COLO668 (cell line): Measurements from ENCODE around the gene KIRREL3.
"Not testable (repeated sequence)": the region's sequence is repeated elsewhere in the genome, so short reads cannot be mapped to it uniquely, and the experiment has no call there.

Experiments used
- DNase-seq: peaks from one replicate; lab custom pipeline; 2025; ENCODE audit not compliant: unreplicated experiment; lab: John Stamatoyannopoulos, UW

Gene KIRREL3

GRCh38 chr11:126396266-126396665 is 604.3 kb downstream of the KIRREL3 start:
- DNase-seq = not testable (repeated sequence)

DNA sequence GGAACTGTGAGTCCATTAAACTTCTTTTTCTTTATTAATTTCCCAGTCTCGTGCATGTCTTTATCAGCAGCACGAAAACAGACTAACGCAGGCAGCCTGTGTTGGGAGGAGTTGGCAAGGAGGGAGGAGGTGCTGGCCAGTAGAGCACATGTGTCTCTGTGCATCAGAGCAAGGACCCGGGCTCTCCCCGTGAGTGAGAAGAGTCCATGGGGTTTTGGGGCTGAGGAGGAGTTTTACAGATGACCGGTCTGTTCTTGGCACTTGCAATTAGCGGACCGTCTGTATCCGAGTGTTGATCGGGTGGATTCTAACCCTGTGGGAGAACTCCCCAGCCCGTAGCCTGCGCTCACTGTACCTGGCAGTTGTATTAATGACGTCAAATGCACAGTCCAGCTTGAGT is 604.8 kb downstream of the KIRREL3 start:
- DNase-seq = not testable (repeated sequence)

GRCh38 chr11:126394634-126395072 is 605.9 kb downstream of the KIRREL3 start:
- DNase-seq = not testable (repeated sequence)

GRCh38 chr11:126394036-126394435 is 606.5 kb downstream of the KIRREL3 start:
- DNase-seq = no peak

DNA sequence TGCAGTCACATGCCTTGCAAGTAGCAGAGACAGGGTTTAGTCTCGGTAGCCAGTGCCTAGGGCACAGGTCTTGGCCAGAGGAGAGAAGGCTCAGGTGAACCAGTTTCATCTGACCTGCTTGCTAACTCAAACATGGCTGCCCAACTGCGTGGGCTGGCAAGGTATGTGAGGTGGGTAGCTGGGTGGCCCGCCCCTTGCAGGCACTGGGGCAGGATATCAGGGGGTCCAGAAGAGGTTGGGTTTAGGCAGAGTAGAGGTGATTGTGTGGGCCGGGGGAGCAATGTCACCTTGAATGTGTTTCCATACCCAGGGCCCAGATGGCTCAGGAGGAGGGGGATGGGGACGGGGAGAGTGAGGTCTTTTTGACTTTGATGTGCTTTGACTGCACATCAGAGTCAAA is 607.4 kb downstream of the KIRREL3 start:
- DNase-seq = no peak

- DNase-seq = no peak
Measured at GRCh38 chr11:126392633-126393013, 607.9 kb downstream of the KIRREL3 start.

DNA sequence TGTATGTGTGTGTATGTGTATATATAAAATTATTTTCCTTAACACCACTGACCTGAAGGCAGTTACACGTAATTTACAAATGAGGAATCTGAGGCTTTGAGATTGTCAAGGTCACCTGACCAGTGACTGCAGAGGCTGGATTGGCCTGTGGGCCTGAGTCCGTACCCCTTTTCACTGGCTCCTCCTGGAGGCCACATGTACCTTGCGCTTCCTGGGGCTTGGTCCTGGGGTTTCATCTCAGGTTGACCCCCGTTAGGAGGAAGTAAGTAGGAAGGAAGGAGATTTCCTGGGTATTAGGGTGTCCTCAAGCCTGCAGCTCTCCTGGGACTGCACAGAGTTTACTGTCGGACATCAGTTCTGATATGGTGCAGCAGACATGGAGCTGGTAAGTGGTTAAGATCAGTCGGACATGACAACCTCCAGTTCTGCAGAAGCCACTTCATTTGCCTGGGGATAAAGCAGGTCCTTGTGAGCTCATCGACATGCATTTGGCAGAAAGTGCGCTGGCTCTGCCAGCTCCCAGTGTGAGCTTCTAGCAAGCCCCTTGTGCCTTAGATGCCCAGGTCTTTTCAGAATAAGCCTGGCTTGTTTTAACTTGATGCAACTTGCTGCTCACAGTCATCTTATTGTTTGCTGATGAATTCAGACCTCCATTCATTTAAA is 608.5 kb downstream of the KIRREL3 start:
- DNase-seq = no peak

- DNase-seq = no peak
Measured at GRCh38 chr11:126391286-126391954, 609.1 kb downstream of the KIRREL3 start.

- no peak for DNase-seq
Measured at GRCh38 chr11:126390272-126390867, 610.2 kb downstream of the KIRREL3 start.

GRCh38 chr11:126387857-126388256 is 612.7 kb downstream of the KIRREL3 start:
- DNase-seq = no peak

- DNase-seq = peak; percentile 85
Measured at GRCh38 chr11:126386729-126387071, 613.9 kb downstream of the KIRREL3 start.

GRCh38 chr11:126385991-126386728 is 614.4 kb downstream of the KIRREL3 start:
- DNase-seq = no peak

GRCh38 chr11:126384449-126385070 is 616.0 kb downstream of the KIRREL3 start:
- no peak for DNase-seq

GRCh38 chr11:126383339-126384335 is 616.9 kb downstream of the KIRREL3 start:
- no peak for DNase-seq

- DNase-seq = not testable (repeated sequence)
Measured at GRCh38 chr11:126382641-126383040, 617.9 kb downstream of the KIRREL3 start.

DNA sequence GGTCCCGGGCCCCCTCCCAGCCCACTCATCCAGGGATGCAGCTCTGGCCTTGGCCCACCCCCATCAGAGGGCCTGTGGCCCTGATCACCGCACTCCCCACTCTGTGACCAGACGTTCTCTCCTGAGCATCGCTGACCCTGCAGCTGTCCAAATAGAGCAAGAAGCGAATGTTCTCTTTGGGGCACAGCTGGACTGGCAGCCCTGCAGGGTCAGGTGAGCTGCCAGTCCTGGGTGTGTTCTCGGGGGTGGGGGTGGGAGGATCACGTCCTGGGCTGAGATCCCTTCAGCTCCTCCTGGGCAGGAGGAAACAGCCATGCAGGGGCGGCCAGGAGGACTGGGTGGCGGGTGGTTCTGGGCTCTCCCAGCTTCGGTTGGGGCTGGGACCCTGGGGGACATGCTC is 618.6 kb downstream of the KIRREL3 start:
- DNase-seq = not testable (repeated sequence)

GRCh38 chr11:126380909-126381308 is 619.7 kb downstream of the KIRREL3 start:
- DNase-seq = no peak

- no peak for DNase-seq
Measured at GRCh38 chr11:126378763-126379162, 621.8 kb downstream of the KIRREL3 start.

DNA sequence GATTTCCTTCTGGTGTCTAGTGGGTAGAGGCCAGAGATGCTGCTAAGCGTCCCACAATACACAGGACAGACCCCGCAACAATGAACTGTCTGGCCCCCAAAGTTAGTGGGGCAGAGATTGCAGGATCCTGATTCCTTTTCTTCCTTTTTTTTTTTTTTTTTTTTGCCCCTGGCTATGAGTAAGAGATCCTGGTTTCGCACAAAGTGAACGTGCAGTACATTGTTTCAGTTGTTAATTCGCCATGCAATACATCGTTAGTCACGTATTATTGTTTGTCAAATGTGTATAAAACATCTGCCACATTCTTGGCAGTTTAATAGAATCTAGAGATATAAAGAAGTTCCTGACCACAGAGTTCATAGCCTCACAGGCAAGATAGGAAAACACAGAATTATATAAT is 624.8 kb downstream of the KIRREL3 start:
- DNase-seq = no peak
